SK-N-SH treated with all-trans-retinoic acid at 6 μM for 48 hours (cell line): ENCODE data around the gene GAPDHS.
A peak's percentile ranks its signal among the peaks of the same experiment; 100 is the strongest.

Source experiments
- ATAC-seq: fragments of 200-7000 bp; cut with Tn5 transposase; 3 replicates; pipeline ENCODE4 v1.9.1; 2020; ENCODE audit warnings: mild to moderate bottlenecking, moderate library complexity
- ARNTL ChIP-seq: fragments of 450-650 bp; formaldehyde crosslinking; IDR thresholded peaks from 2 replicates; pipeline ENCODE4 v1.5.0; 2020; ENCODE audit warnings: low read depth, mild to moderate bottlenecking, moderate library complexity, borderline replicate concordance
- BACH2 ChIP-seq: fragments of 250-450 bp; sonication (Bioruptor Pico); IDR thresholded peaks from 2 replicates; pipeline ENCODE4 v1.9.0; 2021; ENCODE audit warnings: mild to moderate bottlenecking, borderline replicate concordance
- CREB5 ChIP-seq: fragments of 250-450 bp; sonication (Bioruptor Pico); IDR thresholded peaks from 2 replicates; pipeline ENCODE4 v1.5.1; 2020; ENCODE audit warnings: low read depth, mild to moderate bottlenecking, moderate library complexity
- CSDC2 ChIP-seq: fragments of 250-450 bp; sonication (Bioruptor Pico); IDR thresholded peaks from 2 replicates; pipeline ENCODE4 v1.5.0; 2020; ENCODE audit warnings: mild to moderate bottlenecking, moderate library complexity
- CSRNP3 ChIP-seq: fragments of 250-450 bp; sonication (Bioruptor Pico); IDR thresholded peaks from 2 replicates; pipeline ENCODE4 v1.5.1; 2021; ENCODE audit warnings: mild to moderate bottlenecking, moderate library complexity
- ESRRG ChIP-seq: fragments of 250-450 bp; sonication (Bioruptor Pico); IDR thresholded peaks from 2 replicates; pipeline ENCODE4 v1.6.1; 2021; ENCODE audit warnings: mild to moderate bottlenecking
- ISL1 ChIP-seq: fragments of 250-450 bp; sonication (Bioruptor Pico); IDR thresholded peaks from 2 replicates; pipeline ENCODE4 v2.1.2; 2022; ENCODE audit warnings: mild to moderate bottlenecking, moderate library complexity
- OSR1 ChIP-seq: fragments of 250-450 bp; sonication (Bioruptor Pico); IDR thresholded peaks from 2 replicates; pipeline ENCODE4 v1.8.0; 2022; ENCODE audit warnings: moderate library complexity, mild to moderate bottlenecking, inconsistent platforms
- PATZ1 ChIP-seq: fragments of 250-450 bp; sonication (Bioruptor Pico); IDR thresholded peaks from 2 replicates; pipeline ENCODE4 v1.8.0; 2020; ENCODE audit warnings: mild to moderate bottlenecking, moderate library complexity, borderline replicate concordance
- PPARA ChIP-seq: fragments of 250-450 bp; sonication (Bioruptor Pico); IDR thresholded peaks from 2 replicates; pipeline ENCODE4 v1.5.0; 2020; ENCODE audit warnings: mild to moderate bottlenecking, borderline replicate concordance
- RARB ChIP-seq: fragments of 250-450 bp; sonication (Bioruptor Pico); IDR thresholded peaks from 2 replicates; pipeline ENCODE4 v1.8.0; 2021; ENCODE audit warnings: mild to moderate bottlenecking, moderate library complexity
- SNAI2 ChIP-seq: fragments of 250-450 bp; sonication (Bioruptor Pico); IDR thresholded peaks from 2 replicates; pipeline ENCODE4 v1.5.0; 2020; ENCODE audit warnings: mild to moderate bottlenecking, moderate library complexity
- TCF4 ChIP-seq: fragments of 250-450 bp; sonication (Bioruptor Pico); IDR thresholded peaks from 2 replicates; pipeline ENCODE4 v1.8.0; 2021; ENCODE audit warnings: mild to moderate bottlenecking, moderate library complexity, borderline replicate concordance
- TOX ChIP-seq: fragments of 250-450 bp; sonication (Bioruptor Pico); IDR thresholded peaks from 2 replicates; pipeline ENCODE4 v1.8.0; 2021; ENCODE audit warnings: mild to moderate bottlenecking, moderate library complexity, borderline replicate concordance
- TSHZ2 ChIP-seq: fragments of 250-450 bp; sonication (Bioruptor Pico); IDR thresholded peaks from 2 replicates; pipeline ENCODE4 v1.5.0; 2020; ENCODE audit warnings: mild to moderate bottlenecking, moderate library complexity
- ZFP3 ChIP-seq: fragments of 250-450 bp; sonication (Bioruptor Pico); IDR thresholded peaks from 2 replicates; pipeline ENCODE4 v1.5.0; 2020; ENCODE audit warnings: mild to moderate bottlenecking, moderate library complexity
- ZFP30 ChIP-seq: fragments of 450-650 bp; formaldehyde crosslinking; IDR thresholded peaks from 2 replicates; pipeline ENCODE4 v1.5.0; 2022; ENCODE audit warnings: mild to moderate bottlenecking, moderate library complexity
- ZNF565 ChIP-seq: fragments of 450-650 bp; formaldehyde crosslinking; conservative IDR thresholded peaks from 2 replicates; pipeline ENCODE4 v1.5.0; 2020; ENCODE audit warnings: low read depth, mild to moderate bottlenecking, moderate library complexity
- ZNF70 ChIP-seq: fragments of 450-650 bp; formaldehyde crosslinking; IDR thresholded peaks from 2 replicates; pipeline ENCODE4 v1.5.0; 2020; ENCODE audit warnings: mild to moderate bottlenecking, moderate library complexity
- ZNF8 ChIP-seq: fragments of 450-650 bp; formaldehyde crosslinking; IDR thresholded peaks from 2 replicates; pipeline ENCODE4 v1.5.0; 2020; ENCODE audit warnings: mild to moderate bottlenecking, moderate library complexity

Gene GAPDHS

GRCh38 chr19:35508129-35508528 lies 25.1 kb upstream of the GAPDHS start:
- no peak for TF ChIP-seq SNAI2 (CRISPR knock-in tag)
- no peak for TF ChIP-seq PATZ1 (CRISPR knock-in tag)
- no peak for TF ChIP-seq ZFP3 (CRISPR knock-in tag)
- ATAC-seq, result no peak

GRCh38 chr19:35509018-35509652 lies 24.1 kb upstream of the GAPDHS start:
- TF ChIP-seq RARB (CRISPR knock-in tag) (no peak), ZNF565 (no peak), ARNTL (CRISPR knock-in tag) (no peak), ZNF8 (CRISPR knock-in tag) (no peak), CSRNP3 (CRISPR knock-in tag) (no peak), PPARA (CRISPR knock-in tag) (no peak), ZNF70 (CRISPR knock-in tag) (no peak), TSHZ2 (CRISPR knock-in tag) (no peak), OSR1 (CRISPR knock-in tag) (no peak), TOX (CRISPR knock-in tag) (no peak), ISL1 (CRISPR knock-in tag) (no peak)
- ATAC-seq, result no peak

- peak; percentile 78 for ATAC-seq
- TF ChIP-seq ESRRG, result no peak
- no peak for TF ChIP-seq PATZ1 (CRISPR knock-in tag)
- TF ChIP-seq ZFP30 (CRISPR knock-in tag), result no peak
- no peak for TF ChIP-seq ZFP3 (CRISPR knock-in tag)
- TF ChIP-seq ZNF8 (CRISPR knock-in tag), result no peak
Measured at GRCh38 chr19:35509861-35510625, 23.2 kb upstream of the GAPDHS start.

- ATAC-seq, result peak; percentile 5; the same call in 2 of the 3 replicates
- no peak for TF ChIP-seq TOX (CRISPR knock-in tag)
- no peak for TF ChIP-seq CREB5 (CRISPR knock-in tag)
- no peak for TF ChIP-seq OSR1 (CRISPR knock-in tag)
- TF ChIP-seq ARNTL (CRISPR knock-in tag), result no peak
- no peak for TF ChIP-seq TCF4 (CRISPR knock-in tag)
- TF ChIP-seq ESRRG, result no peak
- TF ChIP-seq ISL1 (CRISPR knock-in tag), result no peak
- no peak for TF ChIP-seq BACH2
- TF ChIP-seq RARB (CRISPR knock-in tag), result no peak
- TF ChIP-seq CSDC2 (CRISPR knock-in tag), result no peak
- no peak for TF ChIP-seq TSHZ2 (CRISPR knock-in tag)
- TF ChIP-seq SNAI2 (CRISPR knock-in tag), result no peak
- TF ChIP-seq ZNF70 (CRISPR knock-in tag), result no peak
Measured at GRCh38 chr19:35510626-35510964, 22.7 kb upstream of the GAPDHS start.
